NCI-H460 (cell line): ENCODE results near the gene TOB1. TPM values are rescaled to one million over a fixed set of nuclear protein-coding genes. Genes with fewer than 3 reads are reported as not detected.
"Not testable (repeated sequence)": the region's sequence is repeated elsewhere in the genome, so short reads cannot be mapped to it uniquely, and the experiment has no call there.

ENCODE experiments used
- DNase-seq: peaks from one replicate; pipeline ENCODE4 v3.0.0-alpha.2; 2016; ENCODE audit warnings: low read depth; ENCODE audit errors: extremely low read depth
- total RNA-seq: library from RNA; depleted of rRNA; stranded (reverse); fragments of >200 nt; shearing (Covaris generic); gene quantifications from 2 replicates; pipeline ENCODE4 v1.2.3, GENCODE V29; 2014

Gene TOB1
- total RNA-seq, 1 experiment from 2014 or later, result 51.5 TPM

- no peak for DNase-seq
Observed at GRCh38 chr17:50898369-50899004, 32.3 kb upstream of the TOB1 start.

- DNase-seq, result not testable (repeated sequence)
Observed at GRCh38 chr17:50894513-50894912, 28.4 kb upstream of the TOB1 start.

- DNase-seq, result no peak
Observed at GRCh38 chr17:50893183-50893993, 27.2 kb upstream of the TOB1 start.

- DNase-seq, result no peak
Observed at GRCh38 chr17:50892101-50892776, 26.1 kb upstream of the TOB1 start.

GRCh38 chr17:50891577-50891989, 25.4 kb upstream of the TOB1 start:
- no peak for DNase-seq

GRCh38 chr17:50890675-50891516, 24.7 kb upstream of the TOB1 start:
- no peak for DNase-seq

- DNase-seq, result no peak
Observed at GRCh38 chr17:50889528-50890118, 23.5 kb upstream of the TOB1 start.

GRCh38 chr17:50887705-50888245, 21.6 kb upstream of the TOB1 start:
- no peak for DNase-seq

GRCh38 chr17:50884439-50885311, 18.5 kb upstream of the TOB1 start:
- no peak for DNase-seq

- no peak for DNase-seq
Observed at GRCh38 chr17:50883850-50884438, 17.8 kb upstream of the TOB1 start.

- no peak for DNase-seq
Observed at GRCh38 chr17:50882851-50883250, 16.7 kb upstream of the TOB1 start.

- DNase-seq, result no peak
Observed at GRCh38 chr17:50881182-50881581, 15.0 kb upstream of the TOB1 start.

GRCh38 chr17:50879086-50879485, 12.9 kb upstream of the TOB1 start:
- DNase-seq, result no peak

GRCh38 chr17:50877838-50878237, 11.7 kb upstream of the TOB1 start:
- no peak for DNase-seq

GRCh38 chr17:50877042-50877441, 10.9 kb upstream of the TOB1 start:
- DNase-seq, result not testable (repeated sequence)

- DNase-seq, result no peak
Observed at GRCh38 chr17:50875074-50875473, 8.9 kb upstream of the TOB1 start.

GRCh38 chr17:50872710-50873424, 6.7 kb upstream of the TOB1 start:
- no peak for DNase-seq

GRCh38 chr17:50871898-50872297, 5.7 kb upstream of the TOB1 start:
- DNase-seq, result no peak
